ENCODE measurements around the gene KRTAP10-6. TPM values are rescaled to one million over a fixed set of nuclear protein-coding genes. Genes with fewer than 3 reads are reported as not detected.

The KRTAP10-6 gene
- total RNA-seq, 1 experiment from 2014 or later: not detected

DNA sequence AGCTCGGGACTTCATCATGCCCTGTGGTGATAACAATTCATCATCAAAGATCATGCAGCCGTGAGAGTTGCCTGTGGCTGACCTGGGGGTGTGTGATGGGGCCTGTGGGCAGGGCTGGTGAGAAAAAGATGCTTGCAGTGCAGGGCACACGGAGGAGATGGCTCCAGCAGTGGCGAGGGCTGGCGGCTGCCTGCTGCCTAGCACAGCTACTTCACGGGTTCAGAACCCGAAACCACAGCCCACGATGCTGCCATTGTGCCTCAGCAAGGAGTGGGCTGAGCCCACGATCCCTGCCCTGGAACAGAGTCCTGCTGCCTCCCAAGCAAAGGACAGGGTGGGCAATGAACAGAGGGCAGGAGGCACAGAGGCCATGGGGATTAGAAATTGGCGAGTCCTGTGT is 34.0 kb upstream of the KRTAP10-6 start:
- Histone ChIP-seq H3K36me3 (ENCODE audit: control insufficient read depth in 1 of 2, insufficient read depth in 2 of 2, low read length in 2 of 2) (no peaks in the 10 kb centered on the region), H3K9me3 (ENCODE audit: control insufficient read depth in 1 of 2, insufficient read depth in 1 of 2, low read depth in 1 of 2, low read length in 2 of 2) (peaks cover 10 to 29% of the 10 kb centered on the region in 2 experiments; a peak in 3 of 4 replicates), H3K4me2 (ENCODE audit: low read length) (no peak overlapping the region), H3K4me1 (ENCODE audit: control insufficient read depth in 1 of 2, insufficient read depth in 2 of 2, low read length in 2 of 2) (no peaks in the 10 kb centered on the region), H3K4me3 (replicated peaks in 1 of 2; ENCODE audit: low read depth in 1 of 2, low read length in 2 of 2) (no peak overlapping the region), H4K20me1 (ENCODE audit: insufficient read depth) (no peaks in the 10 kb centered on the region), H3K9ac (ENCODE audit: low read length) (no peak overlapping the region), H3K9me2 (ENCODE audit: insufficient read depth) (no peaks in the 10 kb centered on the region), H3K27ac (ENCODE audit: low read depth, low read length) (no peak overlapping the region), H3K27me3 (ENCODE audit: insufficient read depth, low read length) (no peaks in the 10 kb centered on the region), H2AFZ (ENCODE audit: low read depth, low read length, poor library complexity, severe bottlenecking) (no peak overlapping the region), H3K79me2 (ENCODE audit: insufficient read depth, low read length) (no peaks in the 10 kb centered on the region)
- ATAC-seq (no peak), DNase-seq (ENCODE audit: low read depth, low spot score) (no peak)
- ChIA-PET CTCF (no interaction called here), RAD21 (ENCODE audit: low non-redundant PET in 1 of 2, low total read pairs in 2 of 2, uncharacterized antibody in 2 of 2, unreplicated experiment in 2 of 2) (no interaction called here), POLR2A (no interaction called here)
- TF ChIP-seq, protein P1, sequence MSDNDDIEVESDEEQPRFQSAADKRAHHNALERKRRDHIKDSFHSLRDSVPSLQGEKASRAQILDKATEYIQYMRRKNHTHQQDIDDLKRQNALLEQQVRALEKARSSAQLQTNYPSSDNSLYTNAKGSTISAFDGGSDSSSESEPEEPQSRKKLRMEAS (IDR thresholded peaks at IDR 0.05): no peak
- TF ChIP-seq, protein P2, sequence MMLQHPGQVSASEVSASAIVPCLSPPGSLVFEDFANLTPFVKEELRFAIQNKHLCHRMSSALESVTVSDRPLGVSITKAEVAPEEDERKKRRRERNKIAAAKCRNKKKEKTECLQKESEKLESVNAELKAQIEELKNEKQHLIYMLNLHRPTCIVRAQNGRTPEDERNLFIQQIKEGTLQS (IDR thresholded peaks at IDR 0.05): no peak
- TF ChIP-seq JUND (IDR thresholded peaks at IDR 0.05): no peak
- TF ChIP-seq, protein P3, sequence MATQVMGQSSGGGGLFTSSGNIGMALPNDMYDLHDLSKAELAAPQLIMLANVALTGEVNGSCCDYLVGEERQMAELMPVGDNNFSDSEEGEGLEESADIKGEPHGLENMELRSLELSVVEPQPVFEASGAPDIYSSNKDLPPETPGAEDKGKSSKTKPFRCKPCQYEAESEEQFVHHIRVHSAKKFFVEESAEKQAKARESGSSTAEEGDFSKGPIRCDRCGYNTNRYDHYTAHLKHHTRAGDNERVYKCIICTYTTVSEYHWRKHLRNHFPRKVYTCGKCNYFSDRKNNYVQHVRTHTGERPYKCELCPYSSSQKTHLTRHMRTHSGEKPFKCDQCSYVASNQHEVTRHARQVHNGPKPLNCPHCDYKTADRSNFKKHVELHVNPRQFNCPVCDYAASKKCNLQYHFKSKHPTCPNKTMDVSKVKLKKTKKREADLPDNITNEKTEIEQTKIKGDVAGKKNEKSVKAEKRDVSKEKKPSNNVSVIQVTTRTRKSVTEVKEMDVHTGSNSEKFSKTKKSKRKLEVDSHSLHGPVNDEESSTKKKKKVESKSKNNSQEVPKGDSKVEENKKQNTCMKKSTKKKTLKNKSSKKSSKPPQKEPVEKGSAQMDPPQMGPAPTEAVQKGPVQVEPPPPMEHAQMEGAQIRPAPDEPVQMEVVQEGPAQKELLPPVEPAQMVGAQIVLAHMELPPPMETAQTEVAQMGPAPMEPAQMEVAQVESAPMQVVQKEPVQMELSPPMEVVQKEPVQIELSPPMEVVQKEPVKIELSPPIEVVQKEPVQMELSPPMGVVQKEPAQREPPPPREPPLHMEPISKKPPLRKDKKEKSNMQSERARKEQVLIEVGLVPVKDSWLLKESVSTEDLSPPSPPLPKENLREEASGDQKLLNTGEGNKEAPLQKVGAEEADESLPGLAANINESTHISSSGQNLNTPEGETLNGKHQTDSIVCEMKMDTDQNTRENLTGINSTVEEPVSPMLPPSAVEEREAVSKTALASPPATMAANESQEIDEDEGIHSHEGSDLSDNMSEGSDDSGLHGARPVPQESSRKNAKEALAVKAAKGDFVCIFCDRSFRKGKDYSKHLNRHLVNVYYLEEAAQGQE (IDR thresholded peaks at IDR 0.05; ENCODE audit: low read depth): no peak
- TF ChIP-seq EZH2 (IDR thresholded peaks at IDR 0.05): no peak
- intact Hi-C loops (cut with micrococcal nuclease): no loop called here
- BruUV-seq (replicated peaks): no TSS peak

DNA sequence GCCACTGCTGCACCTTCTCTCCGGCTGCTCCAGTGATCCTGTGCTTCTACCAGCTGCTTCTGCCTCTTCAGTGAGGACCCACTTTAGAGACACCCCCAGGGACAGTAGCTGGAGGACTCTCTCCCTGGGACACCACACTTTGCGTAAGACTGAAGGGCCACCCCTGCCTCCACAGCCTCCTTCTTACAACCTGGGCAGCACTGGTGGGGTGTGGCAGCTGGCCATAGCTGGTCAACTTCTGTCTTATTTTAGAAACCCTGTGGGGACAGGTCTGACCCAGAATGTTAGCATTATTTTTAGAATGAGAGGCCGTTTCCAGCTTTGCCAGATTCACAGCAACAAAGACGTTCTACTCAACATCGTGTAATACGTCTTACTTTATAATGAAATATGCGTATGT is 33.5 kb upstream of the KRTAP10-6 start:
- Histone ChIP-seq H3K27me3 (ENCODE audit: insufficient read depth, low read length) (no peaks in the 10 kb centered on the region), H3K4me2 (ENCODE audit: low read length) (no peak overlapping the region), H3K36me3 (ENCODE audit: control insufficient read depth in 1 of 2, insufficient read depth in 2 of 2, low read length in 2 of 2) (no peaks in the 10 kb centered on the region), H3K4me1 (ENCODE audit: control insufficient read depth in 1 of 2, insufficient read depth in 2 of 2, low read length in 2 of 2) (no peaks in the 10 kb centered on the region), H2AFZ (ENCODE audit: low read depth, low read length, poor library complexity, severe bottlenecking) (no peak overlapping the region), H4K20me1 (ENCODE audit: insufficient read depth) (no peaks in the 10 kb centered on the region), H3K27ac (ENCODE audit: low read depth, low read length) (no peak overlapping the region), H3K9ac (ENCODE audit: low read length) (no peak overlapping the region), H3K79me2 (ENCODE audit: insufficient read depth, low read length) (no peaks in the 10 kb centered on the region), H3K9me3 (ENCODE audit: control insufficient read depth in 1 of 2, insufficient read depth in 1 of 2, low read depth in 1 of 2, low read length in 2 of 2) (peaks cover 10 to 32% of the 10 kb centered on the region in 2 experiments; a peak in 3 of 4 replicates), H3K9me2 (ENCODE audit: insufficient read depth) (no peaks in the 10 kb centered on the region), H3K4me3 (replicated peaks in 1 of 2; ENCODE audit: low read depth in 1 of 2, low read length in 2 of 2) (no peak overlapping the region)
- ChIA-PET CTCF (no interaction called here), POLR2A (no interaction called here), RAD21 (ENCODE audit: low non-redundant PET in 1 of 2, low total read pairs in 2 of 2, uncharacterized antibody in 2 of 2, unreplicated experiment in 2 of 2) (no interaction called here)
- ATAC-seq: no peak
- no peak for TF ChIP-seq SRF (IDR thresholded peaks at IDR 0.05; ENCODE audit: low read depth)
- TF ChIP-seq CEBPB (IDR thresholded peaks at IDR 0.05; ENCODE audit: low read depth): no peak
- TF ChIP-seq POLR2AphosphoS5 (IDR thresholded peaks at IDR 0.05; ENCODE audit: low read depth, low read length): no peak
- no peak for TF ChIP-seq JUND (IDR thresholded peaks at IDR 0.05)
- TF ChIP-seq, protein P1 (IDR thresholded peaks at IDR 0.05): no peak
- TF ChIP-seq EZH2phosphoT487 (IDR thresholded peaks at IDR 0.05; ENCODE audit: borderline replicate concordance): no peak
- TF ChIP-seq EGR1 (IDR thresholded peaks at IDR 0.05; ENCODE audit: low read depth): no peak
- no TSS peak for BruUV-seq (replicated peaks)
- DNase-seq (ENCODE audit: low read depth, low spot score): no peak
- intact Hi-C loops (cut with micrococcal nuclease): no loop called here

Data from HCT116 (cell line).